ENCODE results near the gene SNX11.

DNA sequence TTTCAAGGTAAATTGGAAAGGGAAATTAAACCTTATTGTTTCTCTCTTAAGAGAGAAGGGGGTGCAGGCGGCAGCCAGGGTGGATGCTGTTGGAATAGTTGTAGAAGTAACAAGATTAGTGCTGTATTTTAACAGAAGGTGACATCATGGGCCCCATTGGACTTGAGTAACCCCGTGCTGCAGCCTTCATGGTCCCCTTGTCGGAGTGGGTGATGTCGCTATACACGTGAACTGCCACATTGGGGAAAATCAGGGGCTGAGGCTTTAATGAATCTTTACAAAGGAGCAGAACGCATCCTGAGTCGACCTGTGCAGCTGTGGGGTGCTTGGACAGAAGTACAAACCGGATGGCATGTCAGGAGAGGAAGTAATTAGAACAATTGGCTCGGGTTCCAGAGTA is 3.2 kb downstream of the SNX11 start:
- TF ChIP-seq EP300 (IDR thresholded peaks at IDR 0.05) (no peak), POLR2A (IDR thresholded peaks at IDR 0.05) (no peak), POLR2AphosphoS5 (IDR thresholded peaks at IDR 0.05) (no peak)
- TF ChIP-seq, protein P1, sequence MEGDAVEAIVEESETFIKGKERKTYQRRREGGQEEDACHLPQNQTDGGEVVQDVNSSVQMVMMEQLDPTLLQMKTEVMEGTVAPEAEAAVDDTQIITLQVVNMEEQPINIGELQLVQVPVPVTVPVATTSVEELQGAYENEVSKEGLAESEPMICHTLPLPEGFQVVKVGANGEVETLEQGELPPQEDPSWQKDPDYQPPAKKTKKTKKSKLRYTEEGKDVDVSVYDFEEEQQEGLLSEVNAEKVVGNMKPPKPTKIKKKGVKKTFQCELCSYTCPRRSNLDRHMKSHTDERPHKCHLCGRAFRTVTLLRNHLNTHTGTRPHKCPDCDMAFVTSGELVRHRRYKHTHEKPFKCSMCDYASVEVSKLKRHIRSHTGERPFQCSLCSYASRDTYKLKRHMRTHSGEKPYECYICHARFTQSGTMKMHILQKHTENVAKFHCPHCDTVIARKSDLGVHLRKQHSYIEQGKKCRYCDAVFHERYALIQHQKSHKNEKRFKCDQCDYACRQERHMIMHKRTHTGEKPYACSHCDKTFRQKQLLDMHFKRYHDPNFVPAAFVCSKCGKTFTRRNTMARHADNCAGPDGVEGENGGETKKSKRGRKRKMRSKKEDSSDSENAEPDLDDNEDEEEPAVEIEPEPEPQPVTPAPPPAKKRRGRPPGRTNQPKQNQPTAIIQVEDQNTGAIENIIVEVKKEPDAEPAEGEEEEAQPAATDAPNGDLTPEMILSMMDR (IDR thresholded peaks at IDR 0.05), result no peak

All from stomach (tissue), 4 donors.